ENCODE data around the gene CRMP1.
A peak's percentile ranks its signal among the peaks of the same experiment; 100 is the strongest.
"Not testable (repeated sequence)": the region's sequence is repeated elsewhere in the genome, so short reads cannot be mapped to it uniquely, and the experiment has no call there.

Gene CRMP1

DNA sequence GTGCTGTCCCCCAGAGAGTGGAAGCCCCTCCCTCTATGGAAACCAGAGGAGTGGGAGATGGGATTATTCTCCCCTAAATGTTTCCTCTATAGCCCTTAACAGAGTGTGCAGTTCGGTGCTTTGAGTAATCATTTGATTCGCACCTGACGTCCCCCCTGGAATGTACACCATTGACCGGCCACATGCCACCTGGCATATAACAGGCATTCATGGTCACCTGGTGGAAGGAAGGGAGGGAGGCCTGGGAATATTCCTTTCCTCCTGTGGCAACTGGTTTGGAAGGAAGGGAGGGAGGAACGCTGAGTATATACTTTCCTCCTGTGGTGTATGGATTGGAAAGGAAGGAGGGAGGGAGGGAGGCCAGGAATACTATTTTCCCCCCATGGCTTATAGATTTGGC, 77.2 kb downstream of the CRMP1 start:
- no peak for DNase-seq (ENCODE audit: low read depth)
- TF ChIP-seq, protein P1, sequence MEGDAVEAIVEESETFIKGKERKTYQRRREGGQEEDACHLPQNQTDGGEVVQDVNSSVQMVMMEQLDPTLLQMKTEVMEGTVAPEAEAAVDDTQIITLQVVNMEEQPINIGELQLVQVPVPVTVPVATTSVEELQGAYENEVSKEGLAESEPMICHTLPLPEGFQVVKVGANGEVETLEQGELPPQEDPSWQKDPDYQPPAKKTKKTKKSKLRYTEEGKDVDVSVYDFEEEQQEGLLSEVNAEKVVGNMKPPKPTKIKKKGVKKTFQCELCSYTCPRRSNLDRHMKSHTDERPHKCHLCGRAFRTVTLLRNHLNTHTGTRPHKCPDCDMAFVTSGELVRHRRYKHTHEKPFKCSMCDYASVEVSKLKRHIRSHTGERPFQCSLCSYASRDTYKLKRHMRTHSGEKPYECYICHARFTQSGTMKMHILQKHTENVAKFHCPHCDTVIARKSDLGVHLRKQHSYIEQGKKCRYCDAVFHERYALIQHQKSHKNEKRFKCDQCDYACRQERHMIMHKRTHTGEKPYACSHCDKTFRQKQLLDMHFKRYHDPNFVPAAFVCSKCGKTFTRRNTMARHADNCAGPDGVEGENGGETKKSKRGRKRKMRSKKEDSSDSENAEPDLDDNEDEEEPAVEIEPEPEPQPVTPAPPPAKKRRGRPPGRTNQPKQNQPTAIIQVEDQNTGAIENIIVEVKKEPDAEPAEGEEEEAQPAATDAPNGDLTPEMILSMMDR (IDR thresholded peaks at IDR 0.05; ENCODE audit: low read length, missing control alignments): no peak
- H3K4me3 ChIP-seq (replicated peaks; ENCODE audit: low read depth, low read length): no peak overlapping the region

DNA sequence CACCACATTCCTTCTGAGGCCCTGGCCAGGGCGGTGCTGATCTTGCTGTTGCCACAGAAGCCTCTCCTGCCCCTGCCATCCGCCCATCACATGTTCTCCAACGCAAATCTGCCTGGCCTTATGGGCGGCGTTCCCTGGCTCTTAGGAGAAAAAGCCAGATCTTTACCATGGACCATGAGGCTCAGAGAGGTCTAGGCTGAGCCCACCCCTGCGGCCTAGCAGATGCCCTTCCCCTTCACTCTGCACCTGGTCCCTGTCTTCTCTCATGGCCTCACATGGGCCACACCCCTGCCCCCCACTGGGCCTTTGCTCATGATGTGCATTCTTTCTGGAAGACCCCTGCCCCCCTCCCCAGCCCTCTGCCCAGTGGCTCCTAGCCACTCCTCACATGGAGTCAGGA, 78.5 kb downstream of the CRMP1 start:
- H3K4me3 ChIP-seq (replicated peaks; ENCODE audit: low read depth, low read length): no peak overlapping the region

GRCh38 chr4:5813882-5814255, 79.0 kb downstream of the CRMP1 start:
- no peak for DNase-seq (ENCODE audit: low read depth)
- no peak overlapping the region for H3K4me3 ChIP-seq (replicated peaks; ENCODE audit: low read depth, low read length)
- TF ChIP-seq, protein P1 (IDR thresholded peaks at IDR 0.05; ENCODE audit: low read length, missing control alignments): no peak

More for the DNA sequence above, 78.5 kb downstream of the CRMP1 start:
- TF ChIP-seq, protein P1 (IDR thresholded peaks at IDR 0.05; ENCODE audit: low read length, missing control alignments): no peak
- DNase-seq (ENCODE audit: low read depth): no peak

- TF ChIP-seq, protein P1 (IDR thresholded peaks at IDR 0.05; ENCODE audit: low read length, missing control alignments): peak; percentile 75
- peak; percentile 85 for DNase-seq (ENCODE audit: low read depth)
- no peak overlapping the region for H3K4me3 ChIP-seq (replicated peaks; ENCODE audit: low read depth, low read length)
These were observed 80.2 kb downstream of the CRMP1 start for GRCh38 chr4:5812506-5813229.

DNA sequence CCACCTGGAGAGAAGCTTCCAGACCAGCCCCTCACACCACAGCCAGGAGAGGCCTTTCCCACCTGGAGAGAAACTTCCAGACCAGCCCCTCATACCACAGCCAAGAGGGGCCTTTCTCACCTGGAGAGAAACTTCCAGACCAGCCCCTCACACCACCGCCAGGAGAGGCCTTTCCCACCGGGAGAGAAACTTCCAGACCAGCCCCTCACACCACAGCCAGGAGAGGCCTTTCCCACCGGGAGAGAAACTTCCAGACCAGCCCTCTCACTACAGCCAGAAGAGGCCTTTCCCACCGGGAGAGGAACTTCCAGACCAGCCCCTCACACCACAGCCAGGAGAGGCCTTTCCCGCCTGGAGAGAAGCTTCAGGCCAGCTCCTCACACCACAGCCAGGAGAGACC, 80.8 kb downstream of the CRMP1 start:
- not testable (repeated sequence) for H3K4me3 ChIP-seq (replicated peaks; ENCODE audit: low read depth, low read length); DNase-seq (ENCODE audit: low read depth)

GRCh38 chr4:5810770-5811430, 82.0 kb downstream of the CRMP1 start:
- no peak overlapping the region for H3K4me3 ChIP-seq (replicated peaks; ENCODE audit: low read depth, low read length)
- TF ChIP-seq, protein P1 (IDR thresholded peaks at IDR 0.05; ENCODE audit: low read length, missing control alignments): no peak
- DNase-seq (ENCODE audit: low read depth): no peak

DNA sequence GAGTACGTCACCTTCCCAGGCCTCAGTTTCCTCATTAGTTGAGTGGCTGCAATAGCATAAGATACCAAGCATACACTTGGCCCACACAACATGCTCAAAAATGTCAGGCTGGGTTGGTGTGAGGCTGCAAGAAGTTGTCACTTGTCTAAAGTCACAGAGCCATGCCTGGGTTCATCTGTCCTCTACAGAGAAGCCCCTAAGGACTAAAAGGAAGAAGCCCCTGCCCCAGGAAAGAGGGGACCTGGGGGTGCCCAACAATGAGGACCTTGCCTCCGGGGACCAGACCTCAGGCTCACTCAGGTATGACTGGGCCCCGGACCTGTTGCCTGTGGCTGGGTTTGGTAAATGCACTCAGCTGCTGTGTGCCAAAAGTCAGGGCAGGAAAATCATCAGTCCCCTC, 82.7 kb downstream of the CRMP1 start:
- DNase-seq (ENCODE audit: low read depth): no peak
- H3K4me3 ChIP-seq (replicated peaks; ENCODE audit: low read depth, low read length): no peak overlapping the region
- TF ChIP-seq, protein P1 (IDR thresholded peaks at IDR 0.05; ENCODE audit: low read length, missing control alignments): no peak

Data from fibroblast of pulmonary artery (primary cell).